ENCODE data around the gene PROC.
A peak's percentile ranks its signal among the peaks of the same experiment; 100 is the strongest.

PROC gene

DNA sequence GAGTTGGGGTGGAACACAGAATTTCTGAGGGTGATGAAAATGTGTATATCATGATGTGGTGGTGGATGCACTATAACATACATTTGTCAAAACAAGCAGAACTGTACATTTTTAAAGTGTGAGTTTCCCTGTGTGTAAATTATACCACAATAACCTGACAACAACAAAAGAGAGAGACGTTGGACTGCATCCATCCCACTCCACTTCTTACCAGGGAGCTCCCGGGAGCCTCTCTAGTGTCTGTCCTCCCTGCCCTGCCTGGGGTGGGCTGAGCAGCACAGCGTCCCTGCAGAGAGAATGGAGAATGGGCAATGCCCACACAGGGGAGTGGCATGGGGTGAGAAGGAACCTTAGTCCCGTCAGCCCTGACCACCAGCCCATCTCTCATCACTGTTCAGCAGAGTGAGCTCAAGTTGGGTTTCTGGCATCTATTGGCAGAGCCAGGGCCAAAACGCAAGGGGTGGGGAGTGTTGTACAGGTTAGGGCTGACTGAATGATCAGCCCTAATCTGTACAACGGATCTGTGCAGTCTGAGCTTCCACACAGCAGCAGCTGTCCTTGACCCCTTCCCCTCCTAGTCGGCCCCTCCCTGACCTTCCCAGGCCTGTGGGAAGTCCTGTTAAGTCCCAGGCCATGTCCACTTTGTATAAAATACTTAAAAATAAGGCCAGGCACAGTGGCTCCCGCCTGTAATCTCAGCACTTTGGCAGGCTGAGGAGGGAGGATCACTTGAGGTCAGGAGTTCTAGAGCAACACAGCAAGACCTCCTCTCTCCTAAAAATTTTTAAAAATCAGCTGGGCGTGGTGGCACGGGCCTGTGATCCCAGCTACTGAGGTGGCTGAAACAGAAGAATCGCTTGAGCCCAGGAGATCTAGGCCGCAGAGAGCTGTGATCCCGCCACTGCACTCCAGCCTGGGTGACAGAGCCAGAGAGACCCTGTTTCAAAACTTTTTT, 3.3 kb upstream of the PROC start:
- DNase-seq = no peak

DNA sequence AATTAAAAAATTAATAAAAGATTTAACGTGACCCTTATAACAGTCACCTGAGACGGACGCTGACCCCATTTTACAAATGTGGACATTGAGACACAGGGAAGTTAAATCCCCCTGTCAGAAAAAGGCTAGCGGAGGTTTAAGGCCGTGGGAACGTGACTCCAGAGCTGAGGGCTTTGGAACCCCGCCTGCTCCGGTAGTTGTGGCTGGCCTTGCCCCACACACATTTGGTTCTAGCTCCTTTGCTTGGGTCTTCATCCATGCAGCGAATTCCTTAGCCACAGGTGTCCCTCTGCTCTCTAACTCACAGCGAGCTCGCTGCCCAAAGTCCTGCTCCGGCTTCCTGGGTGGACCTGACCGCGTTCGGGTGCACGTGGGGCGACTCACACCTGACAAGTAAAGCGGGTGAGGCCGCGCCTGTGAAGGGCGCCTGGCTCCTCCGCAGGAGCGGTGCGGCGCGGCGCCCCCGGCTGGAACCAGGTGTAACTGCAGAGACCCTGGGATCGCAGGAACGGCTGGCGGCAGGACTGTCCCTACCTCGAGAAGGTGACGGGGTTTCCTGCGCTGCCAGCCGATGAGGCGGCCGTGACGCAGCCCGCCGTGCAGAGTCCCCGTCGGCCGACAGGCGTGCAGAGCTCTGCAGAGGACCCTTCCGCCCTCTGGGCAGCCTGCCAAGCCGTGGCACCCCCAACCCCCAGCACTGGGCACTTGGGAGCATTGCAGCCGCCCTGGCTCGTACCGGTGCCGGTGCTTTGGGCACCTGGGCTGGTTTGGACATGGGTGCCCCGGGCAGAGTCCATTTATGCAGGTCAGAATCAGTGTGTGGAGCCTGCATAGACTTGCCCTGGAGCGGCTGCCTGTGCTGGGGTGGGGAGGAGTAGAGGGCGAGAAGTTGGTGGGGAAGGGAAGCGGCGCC, 2.4 kb upstream of the PROC start:
- DNase-seq = peak; percentile 76 to 81

DNA sequence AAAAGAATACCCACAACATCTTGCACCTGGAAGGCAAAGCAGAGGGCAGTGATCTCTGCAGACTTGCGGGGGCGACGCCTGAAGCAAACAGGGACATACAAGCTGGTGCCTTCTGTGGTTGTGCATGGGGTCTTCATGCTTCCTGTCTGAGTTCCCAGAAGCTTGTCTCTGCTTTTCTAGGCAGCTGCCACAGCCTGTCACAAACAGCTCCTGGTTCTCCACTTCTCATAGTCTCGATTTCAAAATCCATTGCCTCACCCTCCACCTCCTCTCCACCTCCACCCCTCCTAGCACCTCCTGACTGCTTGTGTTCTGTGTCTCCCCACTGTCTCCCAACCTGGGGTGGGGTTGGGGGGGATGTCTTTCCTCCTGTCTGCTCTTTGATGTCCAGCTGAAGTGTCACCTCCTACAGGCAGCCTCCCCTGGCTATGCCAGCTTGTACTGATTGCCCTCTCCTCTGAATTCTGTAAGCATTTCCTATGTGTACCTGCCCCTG, 1.7 kb upstream of the PROC start:
- DNase-seq = no peak

- DNase-seq = no peak
Observed at GRCh38 chr2:127417406-127417805, 821 bp upstream of the PROC start.

- no peak for DNase-seq
Observed at GRCh38 chr2:127419112-127419430, 844 bp downstream of the PROC start.

GRCh38 chr2:127419448-127420038, 1.3 kb downstream of the PROC start:
- no peak for DNase-seq

- DNase-seq = no peak
Observed at GRCh38 chr2:127420039-127420864, 2.0 kb downstream of the PROC start.

GRCh38 chr2:127421116-127421800, 3.0 kb downstream of the PROC start:
- DNase-seq = no peak

- DNase-seq = no peak
Observed at GRCh38 chr2:127421871-127422558, 3.8 kb downstream of the PROC start.

GRCh38 chr2:127422559-127423477, 4.6 kb downstream of the PROC start:
- DNase-seq = no peak

DNA sequence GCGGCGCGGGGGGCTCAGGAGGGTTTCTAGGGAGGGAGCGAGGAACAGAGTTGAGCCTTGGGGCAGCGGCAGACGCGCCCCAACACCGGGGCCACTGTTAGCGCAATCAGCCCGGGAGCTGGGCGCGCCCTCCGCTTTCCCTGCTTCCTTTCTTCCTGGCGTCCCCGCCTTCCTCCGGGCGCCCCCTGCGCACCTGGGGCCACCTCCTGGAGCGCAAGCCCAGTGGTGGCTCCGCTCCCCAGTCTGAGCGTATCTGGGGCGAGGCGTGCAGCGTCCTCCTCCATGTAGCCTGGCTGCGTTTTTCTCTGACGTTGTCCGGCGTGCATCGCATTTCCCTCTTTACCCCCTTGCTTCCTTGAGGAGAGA, 5.2 kb downstream of the PROC start:
- DNase-seq = no peak

- no peak for DNase-seq
Observed at GRCh38 chr2:127423880-127424279, 5.7 kb downstream of the PROC start.

DNA sequence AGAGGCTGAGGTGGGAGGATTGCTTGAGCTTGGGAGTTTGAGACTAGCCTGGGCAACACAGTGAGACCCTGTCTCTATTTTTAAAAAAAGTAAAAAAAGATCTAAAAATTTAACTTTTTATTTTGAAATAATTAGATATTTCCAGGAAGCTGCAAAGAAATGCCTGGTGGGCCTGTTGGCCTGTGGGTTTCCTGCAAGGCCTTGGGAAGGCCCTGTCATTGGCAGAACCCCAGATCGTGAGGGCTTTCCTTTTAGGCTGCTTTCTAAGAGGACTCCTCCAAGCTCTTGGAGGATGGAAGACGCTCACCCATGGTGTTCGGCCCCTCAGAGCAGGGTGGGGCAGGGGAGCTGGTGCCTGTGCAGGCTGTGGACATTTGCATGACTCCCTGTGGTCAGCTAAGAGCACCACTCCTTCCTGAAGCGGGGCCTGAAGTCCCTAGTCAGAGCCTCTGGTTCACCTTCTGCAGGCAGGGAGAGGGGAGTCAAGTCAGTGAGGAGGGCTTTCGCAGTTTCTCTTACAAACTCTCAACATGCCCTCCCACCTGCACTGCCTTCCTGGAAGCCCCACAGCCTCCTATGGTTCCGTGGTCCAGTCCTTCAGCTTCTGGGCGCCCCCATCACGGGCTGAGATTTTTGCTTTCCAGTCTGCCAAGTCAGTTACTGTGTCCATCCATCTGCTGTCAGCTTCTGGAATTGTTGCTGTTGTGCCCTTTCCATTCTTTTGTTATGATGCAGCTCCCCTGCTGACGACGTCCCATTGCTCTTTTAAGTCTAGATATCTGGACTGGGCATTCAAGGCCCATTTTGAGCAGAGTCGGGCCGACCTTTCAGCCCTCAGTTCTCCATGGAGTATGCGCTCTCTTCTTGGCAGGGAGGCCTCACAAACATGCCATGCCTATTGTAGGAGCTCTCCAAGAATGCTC, 6.6 kb downstream of the PROC start:
- no peak for DNase-seq

DNA sequence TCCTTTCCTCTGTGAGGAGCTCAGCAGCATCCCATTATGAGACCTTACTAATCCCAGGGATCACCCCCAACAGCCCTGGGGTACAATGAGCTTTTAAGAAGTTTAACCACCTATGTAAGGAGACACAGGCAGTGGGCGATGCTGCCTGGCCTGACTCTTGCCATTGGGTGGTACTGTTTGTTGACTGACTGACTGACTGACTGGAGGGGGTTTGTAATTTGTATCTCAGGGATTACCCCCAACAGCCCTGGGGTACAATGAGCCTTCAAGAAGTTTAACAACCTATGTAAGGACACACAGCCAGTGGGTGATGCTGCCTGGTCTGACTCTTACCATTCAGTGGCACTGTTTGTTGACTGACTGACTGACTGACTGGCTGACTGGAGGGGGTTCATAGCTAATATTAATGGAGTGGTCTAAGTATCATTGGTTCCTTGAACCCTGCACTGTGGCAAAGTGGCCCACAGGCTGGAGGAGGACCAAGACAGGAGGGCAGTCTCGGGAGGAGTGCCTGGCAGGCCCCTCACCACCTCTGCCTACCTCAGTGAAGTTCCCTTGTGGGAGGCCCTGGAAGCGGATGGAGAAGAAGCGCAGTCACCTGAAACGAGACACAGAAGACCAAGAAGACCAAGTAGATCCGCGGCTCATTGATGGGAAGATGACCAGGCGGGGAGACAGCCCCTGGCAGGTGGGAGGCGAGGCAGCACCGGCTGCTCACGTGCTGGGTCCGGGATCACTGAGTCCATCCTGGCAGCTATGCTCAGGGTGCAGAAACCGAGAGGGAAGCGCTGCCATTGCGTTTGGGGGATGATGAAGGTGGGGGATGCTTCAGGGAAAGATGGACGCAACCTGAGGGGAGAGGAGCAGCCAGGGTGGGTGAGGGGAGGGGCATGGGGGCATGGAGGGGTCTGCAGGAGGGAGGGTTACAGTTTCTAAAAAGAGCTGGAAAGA, 7.6 kb downstream of the PROC start:
- no peak for DNase-seq

- no peak for DNase-seq
Observed at GRCh38 chr2:127426501-127427354, 8.5 kb downstream of the PROC start.

GRCh38 chr2:127427376-127428056, 9.3 kb downstream of the PROC start:
- no peak for DNase-seq
